Esophagus mucosa (tissue), 1 donor: ENCODE measurements around the gene F2R. TPM values are rescaled to one million over a fixed set of nuclear protein-coding genes. Genes with fewer than 3 reads are reported as not detected.
"Not testable (repeated sequence)": the region's sequence is repeated elsewhere in the genome, so short reads cannot be mapped to it uniquely, and the experiment has no call there.

ENCODE experiments used
- ATAC-seq: fragments of 200-7000 bp; cut with Tn5 transposase; one replicate; pipeline ENCODE4 v1.9.1; 2020
- total RNA-seq: library from RNA; stranded (reverse); gene quantifications from one replicate; pipeline ENCODE4 v1.2.4, GENCODE V29; 2023
- donor health status: DM: yes; HTN: yes; CAD: no.

F2R gene
- total RNA-seq, 1 donor from 2014 or later: 2.3 TPM

DNA sequence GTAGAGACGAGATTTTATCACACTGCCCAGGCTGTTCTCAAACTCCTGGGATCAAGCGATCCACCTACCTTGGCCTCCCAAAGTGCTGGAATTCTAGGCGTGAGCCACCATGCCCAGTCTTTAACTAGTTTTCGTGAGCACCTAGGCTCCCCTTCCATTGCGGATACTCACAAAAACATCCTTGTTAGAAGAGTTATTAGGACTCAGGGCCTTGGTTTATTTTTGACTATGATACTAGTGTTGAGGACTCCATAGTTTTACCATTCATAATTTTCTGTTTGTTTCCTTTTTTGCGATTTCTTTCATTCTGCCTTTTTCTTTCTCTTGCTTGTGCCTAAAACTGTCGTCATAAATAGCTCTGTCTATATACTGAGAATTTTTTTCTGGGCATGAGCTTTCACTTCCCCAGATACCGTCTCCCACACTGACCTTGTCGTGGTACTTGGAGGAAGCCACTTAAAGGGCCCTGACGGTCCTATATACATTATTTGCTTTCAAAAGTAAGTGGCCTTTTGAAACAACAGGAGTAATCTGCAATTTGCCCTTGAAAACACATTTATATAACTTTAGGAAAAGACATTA, 5.2 kb downstream of the F2R start:
- no peak for ATAC-seq

DNA sequence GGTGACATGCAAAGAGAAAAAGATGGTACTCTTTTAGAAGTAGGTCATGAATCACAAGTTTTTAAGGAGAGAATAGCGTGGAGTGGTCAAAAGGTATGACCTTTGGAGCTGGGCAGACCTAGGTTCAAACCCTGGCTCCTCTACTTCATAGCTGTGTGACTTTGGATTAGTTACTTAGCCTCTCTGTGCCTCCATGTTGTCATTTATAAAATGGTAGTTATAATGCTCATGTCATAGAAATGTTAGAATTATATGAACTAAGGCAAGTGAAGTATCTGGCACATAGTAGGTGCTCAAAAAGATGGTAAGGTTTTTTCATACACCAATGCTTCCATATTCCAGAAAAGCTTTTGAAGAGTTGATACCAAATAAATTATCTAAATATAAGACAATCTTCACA, 7.3 kb downstream of the F2R start:
- no peak for ATAC-seq

DNA sequence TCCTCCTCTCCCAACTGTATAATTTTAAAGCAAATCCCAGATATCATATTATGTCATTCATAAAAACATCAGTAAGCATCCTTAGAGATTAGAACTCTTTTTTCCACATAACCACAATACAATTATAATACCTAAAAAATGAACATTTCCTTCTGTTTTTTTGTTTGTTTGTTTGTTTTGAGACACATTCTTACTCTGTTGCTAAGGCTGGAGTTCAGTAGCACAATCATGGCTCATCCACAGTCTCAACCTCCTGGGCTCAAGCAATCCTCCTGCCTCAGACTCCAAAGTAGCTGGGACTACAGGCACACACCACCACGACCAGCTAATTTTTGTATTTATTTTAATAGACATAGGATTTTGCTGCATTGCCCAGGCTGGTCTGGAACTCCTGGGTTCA, 8.0 kb downstream of the F2R start:
- ATAC-seq: no peak

DNA sequence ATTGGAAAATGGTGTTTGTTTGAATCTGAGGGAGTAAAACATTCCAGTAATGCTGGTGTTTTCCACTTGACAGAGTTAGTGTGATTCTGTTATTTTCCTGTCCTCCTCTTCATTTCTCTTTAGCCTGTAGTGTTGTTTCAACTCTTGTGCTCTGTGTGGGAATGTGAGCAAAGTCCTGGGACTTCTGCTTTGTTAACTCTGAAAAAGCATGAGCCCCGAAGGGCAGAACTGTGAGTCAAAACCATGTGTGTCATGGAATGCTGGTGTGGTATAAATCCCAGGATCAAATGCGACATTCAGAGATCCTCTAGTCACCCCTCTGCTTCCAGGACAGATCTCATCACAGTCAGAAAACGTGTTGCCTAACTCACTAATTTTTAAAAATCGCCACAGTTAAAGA, 8.9 kb downstream of the F2R start:
- no peak for ATAC-seq

DNA sequence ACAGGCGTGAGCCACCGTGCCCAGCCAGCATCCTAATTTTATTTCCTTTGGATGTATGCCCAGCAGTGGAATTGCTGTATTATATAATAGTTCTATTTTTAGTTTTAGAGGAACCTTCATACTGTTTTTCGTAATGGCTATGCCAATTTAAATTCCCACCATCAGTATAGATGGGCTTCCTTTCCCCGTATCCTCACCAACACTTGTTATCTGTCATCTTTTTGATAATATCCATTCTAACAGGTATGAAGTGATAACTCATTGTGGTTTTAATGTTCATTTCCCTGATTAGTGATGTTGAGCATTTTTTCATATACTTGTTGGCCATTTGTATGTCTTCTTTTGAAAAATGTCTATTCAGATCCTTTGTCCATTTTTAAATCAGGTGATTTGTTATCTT, 13.0 kb downstream of the F2R start:
- ATAC-seq: no peak

DNA sequence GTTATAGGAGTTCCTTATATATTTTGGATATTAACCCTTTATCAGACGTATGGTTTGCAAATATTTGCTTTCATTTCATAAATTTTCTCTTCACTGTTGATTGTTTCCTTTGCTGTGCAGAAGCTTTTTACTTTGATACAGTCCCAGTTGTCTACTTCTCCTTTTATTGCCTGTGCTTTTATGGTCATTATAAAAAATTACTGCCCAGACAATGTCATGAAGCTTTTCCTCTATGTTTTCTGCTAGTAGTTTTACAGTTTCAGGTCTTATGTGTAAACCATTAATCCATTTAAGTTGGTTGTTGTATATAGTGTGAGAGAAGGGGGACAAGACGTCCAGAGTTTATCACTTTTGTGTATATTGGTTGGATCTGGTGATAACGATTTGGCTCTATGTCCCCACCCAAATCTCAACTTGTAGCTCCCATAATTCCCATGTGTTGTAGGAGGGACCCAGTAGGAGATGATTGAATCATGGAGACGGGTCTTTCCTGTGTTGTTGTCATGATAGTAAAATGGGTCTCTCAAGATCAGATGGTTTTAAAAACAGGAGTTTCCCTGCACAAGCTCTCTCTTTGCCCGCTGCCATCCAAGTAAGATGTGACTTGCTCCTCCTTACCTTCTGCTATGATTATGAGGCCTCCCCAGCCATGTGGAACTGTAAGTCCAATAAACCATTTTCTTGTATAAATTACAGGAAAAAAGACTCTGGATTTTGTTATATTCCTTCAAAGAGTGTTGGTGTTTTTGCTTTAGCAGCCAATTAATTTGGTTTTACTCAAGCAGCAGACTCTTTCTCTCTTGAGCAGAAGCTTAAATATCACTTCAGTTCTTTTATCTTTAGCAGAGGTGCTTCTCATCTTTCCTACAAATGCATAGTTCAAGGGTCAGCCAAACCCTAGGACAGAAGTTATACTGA, 13.7 kb downstream of the F2R start:
- no peak for ATAC-seq

DNA sequence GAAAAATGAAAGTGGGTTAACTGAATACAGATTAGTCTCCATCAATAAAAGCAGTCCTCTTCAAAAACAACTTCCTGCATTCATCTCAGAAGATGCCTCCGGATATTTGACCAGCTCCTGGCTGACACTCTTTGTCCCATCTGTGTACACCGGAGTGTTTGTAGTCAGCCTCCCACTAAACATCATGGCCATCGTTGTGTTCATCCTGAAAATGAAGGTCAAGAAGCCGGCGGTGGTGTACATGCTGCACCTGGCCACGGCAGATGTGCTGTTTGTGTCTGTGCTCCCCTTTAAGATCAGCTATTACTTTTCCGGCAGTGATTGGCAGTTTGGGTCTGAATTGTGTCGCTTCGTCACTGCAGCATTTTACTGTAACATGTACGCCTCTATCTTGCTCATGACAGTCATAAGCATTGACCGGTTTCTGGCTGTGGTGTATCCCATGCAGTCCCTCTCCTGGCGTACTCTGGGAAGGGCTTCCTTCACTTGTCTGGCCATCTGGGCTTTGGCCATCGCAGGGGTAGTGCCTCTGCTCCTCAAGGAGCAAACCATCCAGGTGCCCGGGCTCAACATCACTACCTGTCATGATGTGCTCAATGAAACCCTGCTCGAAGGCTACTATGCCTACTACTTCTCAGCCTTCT, 16.6 kb downstream of the F2R start:
- peak; percentile 10 for ATAC-seq

DNA sequence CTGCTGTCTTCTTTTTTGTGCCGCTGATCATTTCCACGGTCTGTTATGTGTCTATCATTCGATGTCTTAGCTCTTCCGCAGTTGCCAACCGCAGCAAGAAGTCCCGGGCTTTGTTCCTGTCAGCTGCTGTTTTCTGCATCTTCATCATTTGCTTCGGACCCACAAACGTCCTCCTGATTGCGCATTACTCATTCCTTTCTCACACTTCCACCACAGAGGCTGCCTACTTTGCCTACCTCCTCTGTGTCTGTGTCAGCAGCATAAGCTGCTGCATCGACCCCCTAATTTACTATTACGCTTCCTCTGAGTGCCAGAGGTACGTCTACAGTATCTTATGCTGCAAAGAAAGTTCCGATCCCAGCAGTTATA, 17.1 kb downstream of the F2R start:
- peak; percentile 33 for ATAC-seq

DNA sequence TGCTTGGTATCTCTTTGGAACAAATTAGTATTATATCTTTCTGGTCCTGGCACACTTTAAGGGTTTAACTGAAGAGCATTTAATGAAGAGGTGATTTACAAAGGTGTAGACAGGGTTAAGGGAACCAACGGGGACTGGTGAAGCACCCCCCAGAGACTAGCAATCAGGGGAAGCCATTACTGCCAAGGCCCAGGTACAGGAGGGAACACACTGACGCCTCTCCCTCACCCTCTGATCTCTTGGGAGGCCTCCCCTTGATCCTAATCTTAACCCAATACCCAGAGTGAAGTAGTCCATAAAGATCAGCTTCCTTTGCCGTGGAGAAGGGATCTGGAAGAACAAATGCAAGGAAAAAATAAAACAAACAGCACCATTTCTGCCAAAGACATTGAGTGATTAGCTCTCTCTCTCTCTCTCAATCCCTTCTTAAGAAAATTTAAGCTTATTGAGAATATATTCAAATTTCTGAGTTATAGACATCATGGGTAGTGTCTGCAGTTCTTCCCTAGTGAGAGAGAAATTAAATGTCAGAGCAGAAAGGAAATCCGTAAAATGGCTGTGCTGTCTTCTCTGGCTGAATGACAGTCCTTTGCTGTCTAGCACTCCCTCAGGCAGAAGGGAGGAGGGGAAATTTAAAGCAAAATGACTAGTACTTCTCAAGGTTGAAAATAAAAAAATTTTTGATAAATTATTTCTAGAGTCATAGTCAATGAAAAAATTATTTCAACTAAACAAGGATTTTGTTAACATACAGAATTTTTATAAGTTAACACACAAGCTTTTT, 20.0 kb downstream of the F2R start:
- ATAC-seq: no peak

DNA sequence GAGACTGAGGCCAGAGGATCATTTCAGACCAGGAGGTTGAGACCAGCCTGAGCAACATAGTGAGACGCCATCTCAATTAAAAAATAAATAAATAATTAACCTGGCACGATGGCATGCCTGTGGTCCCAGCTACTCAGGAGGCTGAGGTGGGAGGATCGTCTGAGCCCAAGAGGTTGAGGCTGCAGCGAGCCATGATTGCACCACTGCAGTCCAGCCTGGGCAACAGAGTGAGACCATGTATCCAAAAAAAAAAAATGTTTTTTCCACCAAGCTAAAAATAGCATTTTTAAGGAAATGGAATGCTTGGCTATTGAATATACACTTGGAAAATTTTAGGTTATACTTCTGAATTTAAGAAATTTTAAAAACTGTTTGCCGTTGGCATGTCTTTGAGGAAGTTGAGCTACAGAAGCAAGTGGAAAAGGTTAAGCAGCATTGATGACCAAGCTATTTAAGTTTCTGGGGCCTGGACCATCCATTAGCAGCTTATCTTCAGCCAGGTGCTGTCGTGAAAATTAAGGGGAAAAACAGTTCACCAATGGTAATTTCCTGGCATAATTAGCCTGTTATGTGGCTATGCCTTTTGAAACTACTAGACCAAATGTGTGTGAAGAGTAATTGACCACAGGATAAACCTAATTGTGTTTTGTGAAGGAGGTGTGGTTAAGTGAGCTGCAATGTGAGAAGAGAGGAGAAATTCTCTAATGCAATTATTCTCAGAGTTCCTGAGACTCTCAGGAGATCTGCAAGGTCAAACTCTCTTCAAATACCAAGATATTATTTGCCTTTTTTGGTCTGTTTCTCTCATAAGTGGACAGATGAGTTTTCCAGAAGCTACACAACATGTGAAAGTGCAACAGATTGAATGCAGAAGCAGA, 21.0 kb downstream of the F2R start:
- no peak for ATAC-seq

DNA sequence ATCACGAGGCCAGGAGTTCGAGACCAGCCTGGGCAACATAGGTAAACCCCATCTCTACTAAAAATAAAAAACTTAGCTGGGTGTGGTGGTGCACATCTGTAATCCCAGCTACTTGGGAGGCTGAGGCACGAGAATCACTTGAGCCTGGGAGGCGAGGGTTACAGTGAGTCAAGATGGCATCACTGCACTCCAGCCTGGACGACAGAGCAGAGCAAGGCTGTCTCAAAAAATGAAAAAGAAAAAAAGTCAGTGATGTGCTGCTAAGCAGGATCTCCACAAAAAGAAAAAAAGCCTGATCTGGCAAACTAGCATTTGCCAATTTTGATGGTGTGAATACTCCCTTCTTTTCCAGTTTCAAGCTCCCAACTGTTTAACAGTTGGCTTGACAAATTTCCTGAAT, 21.9 kb downstream of the F2R start:
- ATAC-seq: no peak

DNA sequence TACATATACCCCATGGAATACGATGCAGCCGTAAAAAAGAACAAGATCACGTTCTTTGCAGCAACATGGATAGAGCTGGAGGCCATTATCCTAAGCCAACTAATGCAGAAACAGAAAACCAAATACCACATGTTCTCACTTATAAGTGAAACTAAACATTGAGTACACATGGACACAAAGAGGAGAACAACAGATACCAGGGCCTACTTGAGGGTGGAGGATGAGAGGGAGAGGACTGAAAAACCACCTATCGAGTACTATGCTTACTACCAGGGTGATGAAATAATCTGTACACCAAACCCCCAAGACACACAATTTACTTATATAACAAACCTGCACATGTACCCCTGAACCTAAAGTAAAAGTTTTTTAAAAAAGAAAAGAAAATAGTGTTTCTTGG, 25.6 kb downstream of the F2R start:
- ATAC-seq: not testable (repeated sequence)

DNA sequence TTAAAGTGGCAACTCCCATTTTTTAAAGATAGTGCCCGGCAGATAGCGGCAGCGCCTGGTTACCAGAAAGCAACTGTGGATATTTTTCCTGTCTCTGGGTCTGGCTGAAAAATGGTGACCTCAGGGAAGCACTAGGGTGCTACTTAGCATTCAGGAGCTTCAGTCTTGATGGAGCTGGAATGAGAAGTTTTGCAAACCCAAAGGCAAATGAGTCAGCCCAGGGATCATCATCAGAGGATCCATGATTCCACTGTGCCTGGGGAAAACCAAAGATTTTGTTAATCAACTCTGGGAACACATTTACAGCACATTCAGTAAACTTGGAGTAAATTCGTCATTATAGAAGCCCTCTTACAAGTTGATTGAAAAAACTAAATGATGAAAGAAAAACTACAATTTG, 26.7 kb downstream of the F2R start:
- no peak for ATAC-seq

DNA sequence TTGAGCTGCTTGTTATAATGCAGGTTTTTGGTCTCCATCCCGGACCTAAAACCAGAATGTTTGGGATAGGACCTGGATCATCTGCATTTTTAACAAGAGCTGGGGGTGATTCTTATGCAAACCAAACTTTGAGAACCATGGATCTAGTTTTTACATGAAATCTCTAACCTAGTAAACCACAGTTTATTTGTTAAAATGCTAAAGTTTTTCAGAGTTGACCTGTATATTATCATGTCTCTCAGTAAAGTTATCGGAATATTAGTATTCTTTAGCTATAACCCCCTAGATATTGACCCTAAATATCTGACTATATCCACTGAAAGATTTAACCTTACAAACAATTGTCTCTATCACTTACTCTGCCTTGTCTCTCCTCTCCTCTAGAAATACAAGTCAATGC, 28.7 kb downstream of the F2R start:
- ATAC-seq: no peak

DNA sequence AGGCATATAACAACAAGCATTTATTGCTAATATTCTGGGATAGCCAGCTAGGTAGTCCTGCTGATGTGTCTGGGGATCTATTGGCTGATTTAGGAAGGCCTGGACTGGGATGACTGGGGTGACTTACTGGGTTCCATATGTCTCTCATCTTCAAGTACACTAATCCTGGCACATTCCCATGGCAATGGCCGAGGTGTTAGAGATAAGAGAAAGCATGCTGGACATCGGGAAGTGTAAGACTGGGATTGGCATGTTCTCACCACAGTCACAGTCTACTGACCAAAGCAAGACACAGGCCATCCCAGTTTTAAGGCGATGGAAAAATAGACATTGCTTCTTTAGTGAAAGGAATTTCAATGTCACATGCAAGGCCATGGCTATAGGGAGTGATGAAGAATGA, 29.7 kb downstream of the F2R start:
- no peak for ATAC-seq

DNA sequence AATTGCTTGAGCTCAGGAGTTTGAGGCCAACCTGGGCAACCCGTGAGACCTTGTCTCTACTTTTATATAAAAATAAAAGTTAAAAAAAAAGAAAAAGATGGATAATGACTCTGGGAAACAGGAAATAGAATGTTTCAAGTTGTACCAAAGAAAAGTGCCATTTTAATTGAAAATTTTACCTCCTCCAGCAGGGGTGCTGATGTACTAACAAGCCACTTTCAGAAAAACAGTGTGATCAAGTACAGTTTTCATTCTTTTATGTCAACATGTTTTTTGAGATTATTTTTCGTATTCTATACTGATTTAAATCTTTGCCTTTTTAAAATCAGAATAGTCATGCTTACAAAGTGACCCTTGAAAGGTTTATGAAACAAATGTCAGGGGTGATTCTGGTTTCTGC, 30.8 kb downstream of the F2R start:
- no peak for ATAC-seq

DNA sequence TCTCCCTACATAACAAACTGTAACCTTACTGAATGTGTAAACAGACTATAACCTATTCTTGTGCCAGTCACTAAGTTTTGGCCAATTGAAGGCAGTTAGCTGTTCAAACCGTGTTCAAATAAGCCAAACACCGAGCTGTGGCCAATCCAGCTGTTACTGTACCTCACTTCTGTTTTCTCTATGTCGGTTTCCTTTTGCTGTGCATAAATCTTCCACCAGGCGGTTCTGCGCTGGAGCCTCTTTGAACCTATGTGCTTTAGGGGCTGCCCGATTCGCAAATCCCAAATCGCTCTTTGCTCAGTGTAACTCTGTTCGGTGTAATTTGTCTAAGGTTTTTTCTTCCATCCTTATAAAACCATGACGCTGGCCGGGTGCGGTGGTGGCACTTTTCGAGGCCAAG, 31.8 kb downstream of the F2R start:
- no peak for ATAC-seq

DNA sequence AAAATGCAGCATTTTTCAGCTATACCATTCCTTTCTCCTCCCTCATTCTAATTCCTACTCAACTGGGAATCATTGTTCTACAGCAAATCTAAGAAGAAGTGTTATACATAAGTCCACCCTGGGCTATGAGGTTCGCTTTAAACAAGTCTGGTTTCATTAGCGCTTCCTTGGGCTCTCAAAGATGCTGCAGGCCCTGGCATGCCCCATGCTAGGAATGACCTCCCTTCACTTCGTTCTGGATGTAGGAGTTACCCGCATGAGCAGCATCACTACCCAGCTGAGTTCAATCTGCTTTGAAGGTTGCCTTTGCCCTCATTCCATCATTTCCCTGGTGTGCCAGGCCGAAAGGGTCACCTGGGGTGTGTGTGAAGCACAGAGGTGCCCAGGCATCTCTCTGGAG, 35.4 kb downstream of the F2R start:
- ATAC-seq: no peak

DNA sequence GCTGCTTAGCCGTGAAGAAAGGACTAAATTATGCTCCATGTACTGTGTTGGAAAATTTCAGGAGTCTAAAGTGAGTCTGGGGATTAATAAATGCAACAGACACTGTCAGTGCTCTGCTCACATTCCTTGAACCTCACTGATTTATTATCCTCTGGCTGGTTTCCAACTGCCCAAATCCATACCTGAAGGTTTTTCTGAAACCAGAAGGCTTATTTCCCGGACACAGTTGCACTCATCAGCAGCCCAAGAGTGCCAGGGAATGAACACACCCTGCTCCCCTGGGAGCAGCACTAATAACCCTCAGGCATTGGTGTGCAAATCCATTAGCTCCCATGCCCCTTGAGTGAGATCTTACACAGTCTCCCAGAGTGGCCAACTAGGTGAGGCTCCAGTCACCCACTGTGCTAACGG, 38.7 kb downstream of the F2R start:
- peak; percentile 41 for ATAC-seq

DNA sequence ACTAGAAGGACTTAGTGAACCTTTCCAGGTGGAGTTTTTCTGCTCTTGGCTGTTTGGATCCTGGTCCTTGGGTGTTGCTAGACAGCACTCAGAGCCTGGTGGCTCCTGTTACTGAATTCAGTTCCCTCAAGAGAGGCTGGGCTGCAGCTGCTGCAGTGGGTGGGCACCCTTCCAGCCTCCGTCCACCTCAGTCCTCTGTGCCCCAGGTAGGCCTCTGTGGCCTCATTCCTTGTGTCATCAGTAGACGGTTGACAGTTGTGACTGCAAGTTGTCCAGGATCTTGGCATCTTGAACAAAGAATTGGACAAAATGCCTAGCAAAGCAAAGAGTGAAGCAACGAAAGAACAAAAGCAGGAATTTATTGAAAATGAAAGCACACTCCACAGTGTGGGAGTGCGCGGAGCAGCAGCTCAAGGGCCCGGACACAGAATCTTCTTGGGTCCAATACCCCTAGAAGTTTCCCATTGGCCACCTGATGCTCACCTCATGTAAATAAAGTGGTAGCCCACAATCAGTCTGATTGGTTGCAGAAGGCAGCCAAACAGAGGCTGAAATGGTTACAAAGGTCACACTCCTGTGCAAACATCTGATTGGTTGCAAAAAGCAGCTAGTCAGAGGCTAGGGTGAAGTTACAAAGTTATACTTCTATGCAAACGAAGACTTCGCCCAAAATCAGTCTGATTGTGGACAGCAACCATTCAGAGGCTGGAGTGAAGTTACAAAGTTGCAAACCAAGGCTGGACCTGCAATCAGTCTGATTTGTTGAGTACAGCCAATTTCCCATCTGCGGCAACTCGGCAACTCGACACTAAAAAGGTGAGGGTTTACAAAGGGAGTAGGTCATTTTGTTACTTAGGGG, 40.1 kb downstream of the F2R start:
- ATAC-seq: no peak

DNA sequence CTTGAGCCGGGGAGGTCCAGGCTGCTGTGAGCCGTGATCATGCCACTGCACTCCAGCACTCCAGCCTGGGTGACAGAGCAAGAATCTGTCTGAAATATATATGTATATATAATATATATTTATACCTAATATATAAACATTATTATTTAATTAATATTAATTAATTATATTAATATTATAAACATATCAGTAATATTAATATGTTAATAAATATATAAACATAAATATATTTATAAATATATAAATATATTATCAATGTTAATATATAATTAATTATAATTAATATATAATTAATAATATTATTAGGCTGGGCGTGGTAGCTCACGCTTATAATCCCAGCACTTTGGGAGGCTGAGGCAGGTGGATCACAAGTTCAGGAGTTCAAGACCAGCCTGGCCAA, 41.1 kb downstream of the F2R start:
- ATAC-seq: no peak
